Thyroid gland (tissue), 4 donors: ENCODE measurements around the gene MAFG.

Source experiments
- CTCF ChIP-seq, 6 experiments: fragments of 200-600 bp in 3 of 6; fragments of 450-650 bp in 3 of 6; sonication (generic) in 3 of 6; IDR thresholded peaks; one replicate each; pipeline ENCODE4 v1.5.1; 2016 to 2019; ENCODE audit warnings: antibody characterized with exemption in 6 of 6, mild to moderate bottlenecking in 2 of 6, inconsistent platforms in 1 of 6, moderate library complexity in 1 of 6
- POLR2A ChIP-seq, 2 donors: fragments of 450-650 bp; IDR thresholded peaks; one replicate each; pipeline ENCODE4 v1.6.1; 2017; ENCODE audit warnings: antibody characterized with exemption in 2 of 2, mild to moderate bottlenecking in 2 of 2, moderate library complexity in 1 of 2

- TF ChIP-seq CTCF (IDR thresholded peaks at IDR 0.05) = no peak
- no peak for TF ChIP-seq POLR2A (IDR thresholded peaks at IDR 0.05)
Observed at GRCh38 chr17:81910840-81911276, 16.7 kb downstream of the MAFG start.
